CD14-positive monocyte (primary cell): ENCODE results near the gene DENND4C. TPM values are rescaled to one million over a fixed set of nuclear protein-coding genes. Genes with fewer than 3 reads are reported as not detected.
A peak's percentile ranks its signal among the peaks of the same experiment; 100 is the strongest.

Experiments used
- DNase-seq, 3 donors: peaks; one replicate each; pipeline ENCODE4 v3.0.0-alpha.2; 2011 to 2022
- H2AFZ ChIP-seq: 2 replicates; pipeline ENCODE4 v1.6.0; 2012; ENCODE audit warnings: mild to moderate bottlenecking, low read depth, low read length, inconsistent platforms; ENCODE audit not compliant: insufficient read depth, poor library complexity, severe bottlenecking
- H3K27ac ChIP-seq, 2 donors: 1 replicate in 1 of 2; 2 replicates in 1 of 2; pipeline ENCODE4 v1.5.1; 2012 to 2013; ENCODE audit warnings: low read length in 2 of 2, control low read depth in 1 of 2, inconsistent platforms in 1 of 2, low read depth in 1 of 2, mild to moderate bottlenecking in 1 of 2
- H3K27me3 ChIP-seq, 2 donors: one replicate each; pipeline versions ENCODE4 v1.6.0 to v1.6.1; 2011 to 2013; ENCODE audit warnings: low read length in 2 of 2; ENCODE audit not compliant: control insufficient read depth in 2 of 2, insufficient read depth in 2 of 2
- H3K36me3 ChIP-seq, 2 donors: replicated peaks in 1 of 2; 1 replicate in 1 of 2; 2 replicates in 1 of 2; pipeline versions ENCODE4 v1.5.1 to v1.6.1; 2012 to 2013; ENCODE audit warnings: low read length in 2 of 2, control low read depth in 1 of 2, inconsistent platforms in 1 of 2, mild to moderate bottlenecking in 1 of 2; ENCODE audit not compliant: insufficient read depth in 2 of 2, control insufficient read depth in 1 of 2
- H3K4me1 ChIP-seq, 2 donors: 1 replicate in 1 of 2; 2 replicates in 1 of 2; pipeline versions ENCODE4 v1.5.1 to v1.6.1; 2012 to 2013; ENCODE audit warnings: low read length in 2 of 2, control low read depth in 1 of 2, inconsistent platforms in 1 of 2, mild to moderate bottlenecking in 1 of 2, moderate library complexity in 1 of 2; ENCODE audit not compliant: insufficient read depth in 2 of 2, control insufficient read depth in 1 of 2
- H3K4me2 ChIP-seq: replicated peaks from 2 replicates; pipeline ENCODE3; 2012; ENCODE audit warnings: low read length, moderate library complexity, mild to moderate bottlenecking; ENCODE audit not compliant: poor library complexity, severe bottlenecking; ENCODE audit errors: extremely low read depth
- H3K4me3 ChIP-seq, 3 experiments: fragments of 200-600 bp in 1 of 3; sonication (generic) in 1 of 3; replicated peaks in 1 of 3; 1 replicate in 2 of 3; 2 replicates in 1 of 3; pipeline ENCODE4 v1.5.1; 2011 to 2013; ENCODE audit warnings: low read length in 3 of 3, mild to moderate bottlenecking in 3 of 3, control low read depth in 2 of 3, low read depth in 2 of 3, inconsistent platforms in 1 of 3, moderate library complexity in 1 of 3
- H3K79me2 ChIP-seq: 2 replicates; pipeline ENCODE4 v1.6.0; 2012; ENCODE audit warnings: mild to moderate bottlenecking, control low read depth, inconsistent platforms, low read length, moderate library complexity; ENCODE audit not compliant: insufficient read depth
- H3K9ac ChIP-seq: 2 replicates; pipeline ENCODE4 v1.6.0; 2017; ENCODE audit warnings: low read length, mild to moderate bottlenecking; ENCODE audit not compliant: insufficient read depth, poor library complexity, severe bottlenecking
- H3K9me3 ChIP-seq, 2 donors: replicated peaks in 1 of 2; 1 replicate in 1 of 2; 2 replicates in 1 of 2; pipeline versions ENCODE4 v1.5.1 to v1.6.1; 2012 to 2013; ENCODE audit warnings: low read length in 2 of 2, control low read depth in 1 of 2; ENCODE audit not compliant: control insufficient read depth in 1 of 2, insufficient read depth in 1 of 2
- H4K20me1 ChIP-seq: 2 replicates; pipeline ENCODE4 v1.6.0; 2012; ENCODE audit warnings: mild to moderate bottlenecking, low read length, control low read depth, moderate library complexity; ENCODE audit not compliant: insufficient read depth
- H3K27ac Mint-ChIP-seq, 7 donors: one replicate each; pipeline ENCODE4 v1.8.0; 2020; ENCODE audit warnings: mild to moderate bottlenecking in 7 of 7, mixed read lengths in 7 of 7, moderate library complexity in 6 of 7, inconsistent platforms in 2 of 7
- H3K27me3 Mint-ChIP-seq, 3 donors: one replicate each; pipeline ENCODE4 v1.8.0; 2021 to 2022; ENCODE audit warnings: low read depth in 3 of 3, mild to moderate bottlenecking in 3 of 3, mixed read lengths in 3 of 3, moderate library complexity in 3 of 3, inconsistent platforms in 1 of 3
- H3K36me3 Mint-ChIP-seq, 2 donors: one replicate each; pipeline ENCODE4 v1.8.0; 2020; ENCODE audit warnings: mixed read lengths in 2 of 2, inconsistent platforms in 1 of 2, mild to moderate bottlenecking in 1 of 2
- H3K4me1 Mint-ChIP-seq: one replicate; pipeline ENCODE4 v1.8.0; 2020; ENCODE audit warnings: mild to moderate bottlenecking, mixed read lengths
- H3K4me3 Mint-ChIP-seq, 2 donors: one replicate each; pipeline ENCODE4 v1.8.0; 2020; ENCODE audit warnings: mild to moderate bottlenecking in 2 of 2, mixed read lengths in 2 of 2, moderate library complexity in 1 of 2
- H3K9me3 Mint-ChIP-seq, 7 donors: one replicate each; pipeline ENCODE4 v1.8.0; 2020 to 2022; ENCODE audit warnings: mixed read lengths in 7 of 7, mild to moderate bottlenecking in 6 of 7, moderate library complexity in 6 of 7, inconsistent platforms in 2 of 7
- CTCF ChIP-seq: fragments of 200-600 bp; IDR thresholded peaks from one replicate; pipeline ENCODE4 v1.8.0; 2022; ENCODE audit warnings: antibody characterized with exemption, mild to moderate bottlenecking
- WGBS: methylation state at CpG from one replicate; pipeline ENCODE4 v1.1.5; 2013; ENCODE audit warnings: missing lambda C conversion rate; ENCODE audit not compliant: insufficient coverage; 5-methylcytosine and 5-hydroxymethylcytosine counted together
- intact Hi-C, 2 donors: fragments of 100-400 bp; cut with micrococcal nuclease; formaldehyde crosslinking; loops; one replicate each; pipeline versions ENCODE4 v1.15.0 to v1.15.1; 2023
- polyA minus RNA-seq: library from RNA; depleted of rRNA, polyadenylated mRNA; stranded (reverse); fragments of >200 nt; gene quantifications from 2 replicates; pipeline ENCODE4 v1.2.3, GENCODE V29; 2012
- polyA plus RNA-seq, 3 donors: library from polyadenylated mRNA; depleted of rRNA in 1 of 3; unstranded in 2 of 3; stranded (reverse) in 1 of 3; fragments of 300-500 nt in 2 of 3; fragments of >200 nt in 1 of 3; fragmentation: Illumina TruSeq in 2 of 3; gene quantifications; 1 replicate in 2 of 3; 2 replicates in 1 of 3; pipeline ENCODE4 v1.2.3, GENCODE V29; 2012 to 2021
- total RNA-seq, 12 experiments: library from RNA in 1 of 12; stranded (reverse) in 1 of 12; fragments of 120-200 nt in 1 of 12; gene quantifications; one replicate each; pipeline ENCODE4 v1.2.4 and lab custom pipeline; 2013 to 2026; ENCODE audit warnings: mixed read lengths in 6 of 12, inconsistent platforms in 1 of 12

DENND4C gene
- total RNA-seq (2013), result 34.0 TPM
- polyA plus RNA-seq (10 to 100 TPM in 2 of 3 donors, 1 to 10 TPM in 1; 8.1 to 15.4 (median 12.7) TPM), polyA minus RNA-seq (25.2 and 29.8 TPM in 2 replicates), total RNA-seq (lab: John Stamatoyannopoulos, UW) (57.2 to 94.7 (median 73.1) reads per million in 11 experiments)

GRCh38 chr9:19230355-19231125 is at the start of gene DENND4C:
Gene DENND4C (plus strand): TSS chr9:19230693. CDS start chr9:19276175, 45,482 bp downstream.
- Mint-ChIP-seq H3K4me1 (peaks cover 12% of the 10 kb centered on the region), H3K27ac (peak within 1 kb of the TSS in 6 of 7 donors; percentile 50 to 90 (median 79)), H3K9me3 (peaks cover 0 to 2% (median 0%) of the 10 kb centered on the region in 7 donors), H3K36me3 (peaks cover 3 to 8% of the 10 kb centered on the region in 2 donors), H3K27me3 (peaks cover 2 to 3% (median 3%) of the 10 kb centered on the region in 3 donors), H3K4me3 (peak within 1 kb of the TSS; percentile 80 to 92)
- Histone ChIP-seq H3K79me2 (peaks cover 41% of the 10 kb centered on the region), H3K4me3 (peak within 1 kb of the TSS; percentile 77 to 83 (median 82)), H3K4me1 (peaks cover 29 to 33% of the 10 kb centered on the region in 2 donors), H2AFZ (peak within 1 kb of the TSS; percentile 93), H3K4me2 (peak within 1 kb of the TSS; percentile 82), H3K9me3 (no peaks in the 10 kb centered on the region), H3K36me3 (no peaks in the 10 kb centered on the region), H4K20me1 (peaks cover 36% of the 10 kb centered on the region), H3K27ac (peak within 1 kb of the TSS; percentile 60 to 81), H3K27me3 (peaks cover 0 to 3% of the 10 kb centered on the region in 2 donors), H3K9ac (peak within 1 kb of the TSS; percentile 89)
- intact Hi-C loops, result loop anchor here in 1 of 2 donors (2.0 to 5.0 kb wide), 2 partner anchors 48 to 182 kb away; partner anchors contain the start of gene RRAGA
- DNase-seq, result peak; percentile 78 to 83 (median 81)
- no peak for TF ChIP-seq CTCF
- WGBS, result under 1% methylated on average over 80 of the region's 86 CpGs

GRCh38 chr9:19180991-19181390 is 49.5 kb upstream of the DENND4C start:
- no peaks in the 10 kb centered on the region for H3K36me3 Mint-ChIP-seq

More at GRCh38 chr9:19180991-19181390, 49.5 kb upstream of the DENND4C start:
- DNase-seq, result no peak
- Mint-ChIP-seq H3K9me3 (no peaks in the 10 kb centered on the region), H3K27ac (peak overlapping the region in 1 of 7 donors; percentile 45), H3K4me1 (peaks cover 30% of the 10 kb centered on the region), H3K4me3 (no peak overlapping the region), H3K27me3 (peaks cover 0 to 3% (median 2%) of the 10 kb centered on the region in 3 donors)
- Histone ChIP-seq H3K9ac (no peak overlapping the region), H3K9me3 (no peaks in the 10 kb centered on the region), H2AFZ (no peak overlapping the region), H3K27me3 (no peaks in the 10 kb centered on the region), H3K4me3 (no peak overlapping the region), H3K4me2 (no peak overlapping the region), H4K20me1 (no peaks in the 10 kb centered on the region), H3K36me3 (no peaks in the 10 kb centered on the region), H3K4me1 (peaks cover 27 to 38% of the 10 kb centered on the region in 2 donors), H3K79me2 (no peaks in the 10 kb centered on the region), H3K27ac (no peak overlapping the region)
- intact Hi-C loops, result loop anchor here in 1 of 2 donors (5.0 kb wide), 1 partner anchor 51 kb away; the partner anchor contains the start of gene DENND4C
- TF ChIP-seq CTCF, result no peak
- WGBS, result 100% methylated on average over 4 of the region's 5 CpGs
